Stimulated activated CD8-positive, alpha-beta memory T cell treated with anti-CD3 and anti-CD28 coated beads, Interleukin-7, amount 100 ng/mL, for 4 hours (primary cell): ENCODE results near the gene TRMT112.

Experiments used
- DNase-seq, 2 donors: peaks; one replicate each; pipeline ENCODE4 v3.0.0-alpha.2; 2020; ENCODE audit warnings: low read depth in 2 of 2

Gene TRMT112

GRCh38 chr11:64317325-64317960, at the start of gene TRMT112:
TRMT112 (minus strand) TSS chr11:64317559; CDS start chr11:64317526, 33 bp downstream.
- DNase-seq: peak; percentile 92 to 98

GRCh38 chr11:64366751-64367150, 49.4 kb upstream of the TRMT112 start:
- no peak for DNase-seq

GRCh38 chr11:64364911-64365310, 47.6 kb upstream of the TRMT112 start:
- no peak for DNase-seq

- DNase-seq: no peak
Measured at GRCh38 chr11:64364435-64364834, 47.1 kb upstream of the TRMT112 start.

- DNase-seq: no peak
Measured at GRCh38 chr11:64362339-64362738, 45.0 kb upstream of the TRMT112 start.

- DNase-seq: no peak
Measured at GRCh38 chr11:64361659-64362058, 44.3 kb upstream of the TRMT112 start.

GRCh38 chr11:64360448-64360921, 43.1 kb upstream of the TRMT112 start:
- no peak for DNase-seq

- no peak for DNase-seq
Measured at GRCh38 chr11:64359712-64360445, 42.5 kb upstream of the TRMT112 start.

- DNase-seq: peak in 1 of 2 donors; percentile 48
Measured at GRCh38 chr11:64358907-64359711, 41.8 kb upstream of the TRMT112 start, which contains the start of gene RPS6KA4. RPS6KA4 (plus strand) TSS chr11:64359162; CDS start chr11:64359236, 74 bp downstream.

- no peak for DNase-seq
Measured at GRCh38 chr11:64358536-64358906, 41.2 kb upstream of the TRMT112 start.

GRCh38 chr11:64357904-64358535, 40.7 kb upstream of the TRMT112 start:
- peak in 1 of 2 donors; percentile 48 for DNase-seq

GRCh38 chr11:64357446-64357845, 40.1 kb upstream of the TRMT112 start:
- DNase-seq: no peak

GRCh38 chr11:64356498-64357411, 39.4 kb upstream of the TRMT112 start:
- DNase-seq: no peak

GRCh38 chr11:64355078-64355940, 38.0 kb upstream of the TRMT112 start:
- no peak for DNase-seq

GRCh38 chr11:64353715-64354506, 36.6 kb upstream of the TRMT112 start:
- no peak for DNase-seq

- no peak for DNase-seq
Measured at GRCh38 chr11:64352995-64353714, 35.8 kb upstream of the TRMT112 start.

- no peak for DNase-seq
Measured at GRCh38 chr11:64352099-64352994, 35.0 kb upstream of the TRMT112 start.
